A673 (cell line): Measurements from ENCODE around the gene RPS6KA2. TPM values are rescaled to one million over a fixed set of nuclear protein-coding genes. Genes with fewer than 3 reads are reported as not detected.

Experiments
- BruUV-seq: library from RNA; stranded (reverse); fragments of 400-500 nt; replicated peaks from 2 replicates; lab custom pipeline; 2021; lab: Mats Ljungman, UMichigan
- CTCF ChIA-PET: fragments of 300-600 bp; sonication (Branson Sonifier 250); formaldehyde crosslinking; loops from one replicate; lab custom pipeline; 2022; ENCODE audit warnings: antibody characterized with exemption; lab: Charles Lee
- POLR2A ChIA-PET: fragments of 300-600 bp; sonication (Branson Sonifier 250); formaldehyde crosslinking; loops from one replicate; lab custom pipeline; 2022; ENCODE audit warnings: antibody characterized with exemption; ENCODE audit not compliant: low non-redundant PET; lab: Charles Lee
- DNase-seq: peaks from one replicate; pipeline ENCODE4 v3.0.0-alpha.2; 2015; ENCODE audit warnings: low spot score
- H3K27ac ChIP-seq: fragments of 200-600 bp; sonication (generic); 2 replicates; pipeline ENCODE4 v1.5.1; 2016; ENCODE audit warnings: mixed run types, low read depth, mild to moderate bottlenecking, mixed read lengths, antibody characterized with exemption, low read length; ENCODE audit not compliant: poor library complexity, severe bottlenecking
- H3K27me3 ChIP-seq: fragments of 200-600 bp; sonication (generic); replicated peaks from 2 replicates; pipeline ENCODE4 v1.6.1; 2017; ENCODE audit warnings: mixed run types, low read depth, mild to moderate bottlenecking, mixed read lengths, antibody characterized with exemption, low read length; ENCODE audit not compliant: insufficient read depth, poor library complexity
- H3K36me3 ChIP-seq: fragments of 200-600 bp; sonication (generic); 2 replicates; pipeline ENCODE4 v1.6.1; 2016; ENCODE audit warnings: mixed run types, mild to moderate bottlenecking, mixed read lengths, antibody characterized with exemption, low read length; ENCODE audit not compliant: insufficient read depth, poor library complexity, severe bottlenecking
- H3K4me1 ChIP-seq: fragments of 200-600 bp; sonication (generic); 2 replicates; pipeline ENCODE4 v1.6.1; 2017; ENCODE audit warnings: mixed run types, mild to moderate bottlenecking, mixed read lengths, antibody characterized with exemption, low read length; ENCODE audit not compliant: insufficient read depth, poor library complexity, severe bottlenecking
- H3K4me3 ChIP-seq: fragments of 200-600 bp; sonication (generic); 2 replicates; pipeline ENCODE4 v1.5.1; 2016; ENCODE audit warnings: low read depth, mixed run types, mild to moderate bottlenecking, mixed read lengths, low read length; ENCODE audit not compliant: poor library complexity, severe bottlenecking
- H3K9me3 ChIP-seq: fragments of 200-600 bp; sonication (generic); 2 replicates; pipeline ENCODE4 v1.6.1; 2016; ENCODE audit warnings: mixed run types, low read depth, mild to moderate bottlenecking, mixed read lengths, antibody characterized with exemption, low read length; ENCODE audit not compliant: poor library complexity, severe bottlenecking
- CTCF ChIP-seq: fragments of 300-800, 200-600 bp; sonication (generic); conservative IDR thresholded peaks from 2 replicates; pipeline ENCODE4 v1.5.1; 2017; ENCODE audit warnings: low read depth, mild to moderate bottlenecking, antibody characterized with exemption, low read length, moderate library complexity, mixed read lengths
- EZH2 ChIP-seq: fragments of 200-600 bp; sonication (generic); IDR thresholded peaks from 2 replicates; pipeline ENCODE4 v1.6.1; 2017; ENCODE audit warnings: borderline replicate concordance, low read depth, mild to moderate bottlenecking, mixed read lengths, antibody characterized with exemption, low read length; ENCODE audit not compliant: poor library complexity, severe bottlenecking
- intact Hi-C: fragments of 100-400 bp; cut with micrococcal nuclease; formaldehyde crosslinking; loops from one replicate; pipeline ENCODE4 v1.10.0; 2022; ENCODE audit not compliant: unreplicated experiment
- total RNA-seq: library from RNA; stranded (reverse); gene quantifications from 2 replicates; pipeline ENCODE4 v1.2.3, GENCODE V29; 2021

Gene RPS6KA2
- total RNA-seq, 1 experiment from 2014 or later = 30.1 TPM

- Histone ChIP-seq H3K27ac (no peak overlapping the region), H3K4me1 (peaks cover 6% of the 10 kb centered on the region), H3K36me3 (no peaks in the 10 kb centered on the region), H3K9me3 (no peaks in the 10 kb centered on the region), H3K27me3 (no peaks in the 10 kb centered on the region), H3K4me3 (no peak overlapping the region)
- ChIA-PET CTCF (no interaction called here), POLR2A (no interaction called here)
- BruUV-seq = no TSS peak
- intact Hi-C loops = no loop called here
- TF ChIP-seq EZH2 (no peak), CTCF (no peak)
- peak; percentile 25 for DNase-seq
These were observed 11.8 kb downstream of the RPS6KA2 start for GRCh38 chr6:166615059-166615770.

GRCh38 chr6:166614589-166614988 is 12.5 kb downstream of the RPS6KA2 start:
- no peaks in the 10 kb centered on the region for H3K4me1 ChIP-seq
- no peak overlapping the region for H3K27ac ChIP-seq
- DNase-seq = peak; percentile 23
- TF ChIP-seq EZH2 (no peak), CTCF (0 out of 2 replicates have a peak, but pooled peaks have one; percentile 10)
- intact Hi-C loops = no loop called here
- no peak overlapping the region for H3K4me3 ChIP-seq
- ChIA-PET POLR2A (no interaction called here), CTCF (no interaction called here)
- H3K27me3 ChIP-seq = no peaks in the 10 kb centered on the region
- no TSS peak for BruUV-seq
- H3K36me3 ChIP-seq = no peaks in the 10 kb centered on the region
- no peaks in the 10 kb centered on the region for H3K9me3 ChIP-seq

- H3K27me3 ChIP-seq = no peaks in the 10 kb centered on the region
- no peaks in the 10 kb centered on the region for H3K9me3 ChIP-seq
- TF ChIP-seq CTCF = no peak
- no peak for TF ChIP-seq EZH2
- no peak for DNase-seq
- H3K27ac ChIP-seq = no peak overlapping the region
- no peak overlapping the region for H3K4me3 ChIP-seq
- ChIA-PET POLR2A (no interaction called here), CTCF (no interaction called here)
- intact Hi-C loops = no loop called here
- BruUV-seq = no TSS peak
- H3K4me1 ChIP-seq = no peaks in the 10 kb centered on the region
- H3K36me3 ChIP-seq = no peaks in the 10 kb centered on the region
These were observed 12.9 kb downstream of the RPS6KA2 start for GRCh38 chr6:166614171-166614583.
